PFSK-1 (cell line): Measurements from ENCODE around the gene CFAP298.

Experiments used
- FOXP2 ChIP-seq: optimal IDR thresholded peaks from 2 replicates; pipeline ENCODE3; 2011; ENCODE audit warnings: borderline replicate concordance, control low read depth, inconsistent platforms; ENCODE audit not compliant: insufficient read depth; ENCODE audit errors: extremely low read length, extremely low read depth
- POLR2AphosphoS5 ChIP-seq: IDR thresholded peaks from 2 replicates; pipeline ENCODE4 v1.6.1; 2012; ENCODE audit warnings: low read depth, mild to moderate bottlenecking, control low read depth, low read length, moderate library complexity
- SIN3A ChIP-seq: IDR thresholded peaks from 2 replicates; pipeline ENCODE4 v1.6.1; 2012; ENCODE audit warnings: mild to moderate bottlenecking, low read length, moderate library complexity, borderline replicate concordance; ENCODE audit not compliant: insufficient read depth
- TAF1 ChIP-seq: IDR thresholded peaks from 2 replicates; pipeline ENCODE4 v1.6.1; 2012; ENCODE audit warnings: low read length, control low read depth, borderline replicate concordance; ENCODE audit not compliant: insufficient read depth
- TF ChIP-seq, protein P1 (sequence below), 2 experiments: IDR thresholded peaks; 2 replicates each; pipeline versions ENCODE4 v1.6.1 to v1.8.0; 2011 to 2012; ENCODE audit warnings: low read depth in 2 of 2, low read length in 2 of 2, control low read depth in 1 of 2, inconsistent platforms in 1 of 2, mild to moderate bottlenecking in 1 of 2, moderate library complexity in 1 of 2; ENCODE audit not compliant: insufficient read depth in 1 of 2

Gene CFAP298

DNA sequence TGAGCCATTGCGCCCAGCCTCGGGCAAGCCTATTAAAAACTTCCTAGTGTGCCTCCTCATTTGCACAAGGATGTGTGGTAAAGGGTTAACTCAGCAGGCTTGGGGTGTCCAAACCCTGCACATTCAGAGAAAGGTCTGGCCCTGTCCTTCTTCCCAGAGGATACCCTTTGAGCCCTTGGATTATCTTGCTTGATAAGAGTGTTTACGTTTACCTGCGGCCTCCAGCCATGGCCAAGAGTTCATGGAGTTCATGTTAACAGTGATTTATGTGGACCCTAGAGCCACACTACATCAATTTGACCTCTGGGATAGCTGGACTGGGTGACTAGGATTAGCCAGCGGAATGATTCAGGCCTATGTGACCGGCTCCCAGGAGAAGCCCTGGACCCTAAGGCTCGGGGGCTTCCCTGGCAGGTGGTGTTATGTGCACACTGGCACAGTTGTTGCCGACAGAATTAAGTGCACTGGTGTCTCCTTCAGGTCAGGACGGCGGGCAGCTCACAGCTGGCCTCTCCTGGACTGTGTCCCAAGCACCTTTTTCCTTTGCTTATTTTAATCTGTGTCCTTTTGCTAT, 19.2 kb downstream of the CFAP298 start:
- no peak for TF ChIP-seq FOXP2
- no peak for TF ChIP-seq SIN3A
- TF ChIP-seq TAF1: no peak
- no peak for TF ChIP-seq POLR2AphosphoS5
- TF ChIP-seq, protein P1, sequence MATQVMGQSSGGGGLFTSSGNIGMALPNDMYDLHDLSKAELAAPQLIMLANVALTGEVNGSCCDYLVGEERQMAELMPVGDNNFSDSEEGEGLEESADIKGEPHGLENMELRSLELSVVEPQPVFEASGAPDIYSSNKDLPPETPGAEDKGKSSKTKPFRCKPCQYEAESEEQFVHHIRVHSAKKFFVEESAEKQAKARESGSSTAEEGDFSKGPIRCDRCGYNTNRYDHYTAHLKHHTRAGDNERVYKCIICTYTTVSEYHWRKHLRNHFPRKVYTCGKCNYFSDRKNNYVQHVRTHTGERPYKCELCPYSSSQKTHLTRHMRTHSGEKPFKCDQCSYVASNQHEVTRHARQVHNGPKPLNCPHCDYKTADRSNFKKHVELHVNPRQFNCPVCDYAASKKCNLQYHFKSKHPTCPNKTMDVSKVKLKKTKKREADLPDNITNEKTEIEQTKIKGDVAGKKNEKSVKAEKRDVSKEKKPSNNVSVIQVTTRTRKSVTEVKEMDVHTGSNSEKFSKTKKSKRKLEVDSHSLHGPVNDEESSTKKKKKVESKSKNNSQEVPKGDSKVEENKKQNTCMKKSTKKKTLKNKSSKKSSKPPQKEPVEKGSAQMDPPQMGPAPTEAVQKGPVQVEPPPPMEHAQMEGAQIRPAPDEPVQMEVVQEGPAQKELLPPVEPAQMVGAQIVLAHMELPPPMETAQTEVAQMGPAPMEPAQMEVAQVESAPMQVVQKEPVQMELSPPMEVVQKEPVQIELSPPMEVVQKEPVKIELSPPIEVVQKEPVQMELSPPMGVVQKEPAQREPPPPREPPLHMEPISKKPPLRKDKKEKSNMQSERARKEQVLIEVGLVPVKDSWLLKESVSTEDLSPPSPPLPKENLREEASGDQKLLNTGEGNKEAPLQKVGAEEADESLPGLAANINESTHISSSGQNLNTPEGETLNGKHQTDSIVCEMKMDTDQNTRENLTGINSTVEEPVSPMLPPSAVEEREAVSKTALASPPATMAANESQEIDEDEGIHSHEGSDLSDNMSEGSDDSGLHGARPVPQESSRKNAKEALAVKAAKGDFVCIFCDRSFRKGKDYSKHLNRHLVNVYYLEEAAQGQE (IDR thresholded peaks at IDR 0.05; ENCODE audit: insufficient read depth in 1 of 2, low read depth in 2 of 2, low read length in 2 of 2): no peak

DNA sequence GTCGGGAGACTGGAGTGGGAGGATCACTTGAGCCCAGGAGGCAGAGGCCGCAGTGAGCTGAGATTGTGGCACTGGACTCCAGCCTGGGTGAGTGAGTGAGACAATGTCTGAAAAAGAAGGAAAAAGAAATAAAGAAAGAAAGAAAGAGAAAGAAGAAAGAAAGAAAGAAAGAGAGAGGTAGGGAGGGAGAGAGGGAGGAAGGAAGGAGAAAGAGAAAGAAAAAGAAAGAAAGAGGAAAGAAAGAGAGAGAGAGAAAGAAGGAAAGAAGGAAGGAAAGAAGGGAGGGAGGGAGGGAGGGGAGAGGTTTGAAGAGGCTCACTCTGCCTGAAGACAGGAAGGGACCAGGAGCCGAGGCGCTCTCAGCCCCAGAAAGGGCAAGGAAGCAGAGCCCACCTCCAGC, 22.0 kb downstream of the CFAP298 start:
- no peak for TF ChIP-seq FOXP2
- no peak for TF ChIP-seq TAF1
- TF ChIP-seq SIN3A: no peak
- TF ChIP-seq, protein P1 (IDR thresholded peaks at IDR 0.05; ENCODE audit: insufficient read depth in 1 of 2, low read depth in 2 of 2, low read length in 2 of 2): no peak
- TF ChIP-seq POLR2AphosphoS5: no peak

GRCh38 chr21:32587651-32588050, 24.5 kb downstream of the CFAP298 start:
- TF ChIP-seq FOXP2 (no peak), POLR2AphosphoS5 (no peak), TAF1 (no peak)

GRCh38 chr21:32587120-32587519, 25.1 kb downstream of the CFAP298 start:
- TF ChIP-seq TAF1 (no peak), FOXP2 (no peak)
- TF ChIP-seq, protein P1 (IDR thresholded peaks at IDR 0.05; ENCODE audit: insufficient read depth in 1 of 2, low read depth in 2 of 2, low read length in 2 of 2): no peak

GRCh38 chr21:32585970-32586369, 26.2 kb downstream of the CFAP298 start:
- TF ChIP-seq POLR2AphosphoS5 (no peak), SIN3A (no peak), FOXP2 (no peak), TAF1 (no peak)
- TF ChIP-seq, protein P1 (IDR thresholded peaks at IDR 0.05; ENCODE audit: insufficient read depth in 1 of 2, low read depth in 2 of 2, low read length in 2 of 2): no peak
